K562 (cell line): Measurements from ENCODE around the gene NADK. TPM values are rescaled to one million over a fixed set of nuclear protein-coding genes. Genes with fewer than 3 reads are reported as not detected.

Experiments used
- BHLHE40 ChIP-seq: IDR thresholded peaks from 2 replicates; pipeline ENCODE4 v1.6.1; 2011; ENCODE audit warnings: low read length, improper control_type of control experiment
- MED1 ChIP-seq: sonication (generic); formaldehyde crosslinking; IDR thresholded peaks from 2 replicates; pipeline ENCODE4 v1.8.1; 2023; ENCODE audit warnings: missing genetic modification reagents, borderline replicate concordance
- SMC3 ChIP-seq: conservative IDR thresholded peaks from 2 replicates; pipeline ENCODE4 v1.6.1; 2011; ENCODE audit warnings: low read depth, low read length, improper control_type of control experiment; ENCODE audit not compliant: insufficient read depth
- ZBTB1 ChIP-seq: sonication (generic); formaldehyde crosslinking; IDR thresholded peaks from 2 replicates; pipeline ENCODE4 v1.8.1; 2023; ENCODE audit warnings: missing genetic modification reagents, low read depth, mild to moderate bottlenecking, borderline replicate concordance
- ZFX ChIP-seq: sonication (generic); formaldehyde crosslinking; IDR thresholded peaks from 2 replicates; pipeline ENCODE4 v1.8.0; 2022; ENCODE audit warnings: mild to moderate bottlenecking, missing genetic modification reagents, moderate library complexity
- polyA plus RNA-seq, 8 experiments: library from polyadenylated mRNA; depleted of rRNA in 4 of 8; stranded (reverse) in 5 of 8; unstranded in 3 of 8; fragments of >200 nt; fragmentation: Nextera tagmentation in 2 of 8; fragmentation: Illumina TruSeq in 1 of 8; extraction: Ambion mirVana in 2 of 8; extraction: Trizol in 1 of 8; gene quantifications; 2 replicates each; pipeline versions ENCODE4 v1.2.1 to v1.2.3, GENCODE V29; 2011 to 2014; ENCODE audit warnings: inconsistent platforms in 1 of 8, missing spikeins in 1 of 8
- total RNA-seq, 7 experiments: library from RNA; depleted of rRNA in 6 of 7; stranded (reverse); fragments of >200 nt in 6 of 7; fragmentation: Illumina TruSeq in 2 of 7; extraction: Trizol in 2 of 7; gene quantifications; 2 replicates each; pipeline versions ENCODE4 v1.2.1 to v1.2.3, GENCODE V29; 2011 to 2021; ENCODE audit warnings: low replicate concordance in 1 of 7
- TF ChIP-seq, protein P1 (sequence below): fragments of 150-350 bp; conservative IDR thresholded peaks from 2 replicates; pipeline ENCODE4 v1.6.1; 2014; ENCODE audit warnings: low read length
- TF ChIP-seq, protein P2 (sequence below): fragments of 450-650 bp; IDR thresholded peaks from 2 replicates; pipeline ENCODE4 v1.6.1; 2014; ENCODE audit warnings: low read depth, mild to moderate bottlenecking, moderate library complexity, borderline replicate concordance
- TF ChIP-seq, protein P3 (sequence below): sonication (generic); formaldehyde crosslinking; IDR thresholded peaks from 2 replicates; pipeline ENCODE4 v1.8.0; 2022; ENCODE audit warnings: mild to moderate bottlenecking, low read depth, missing genetic modification reagents
- TF ChIP-seq, protein P4 (sequence below): fragments of 450-650 bp; IDR thresholded peaks from 2 replicates; pipeline ENCODE4 v1.6.1; 2016; ENCODE audit warnings: mild to moderate bottlenecking, moderate library complexity

NADK gene
- total and polyA plus RNA-seq, 9 of the 15 experiments (the other 6 are each of a cell fraction or from before 2014, with no cell fraction given), result 1.5 to 135 (median 75.1) TPM

DNA sequence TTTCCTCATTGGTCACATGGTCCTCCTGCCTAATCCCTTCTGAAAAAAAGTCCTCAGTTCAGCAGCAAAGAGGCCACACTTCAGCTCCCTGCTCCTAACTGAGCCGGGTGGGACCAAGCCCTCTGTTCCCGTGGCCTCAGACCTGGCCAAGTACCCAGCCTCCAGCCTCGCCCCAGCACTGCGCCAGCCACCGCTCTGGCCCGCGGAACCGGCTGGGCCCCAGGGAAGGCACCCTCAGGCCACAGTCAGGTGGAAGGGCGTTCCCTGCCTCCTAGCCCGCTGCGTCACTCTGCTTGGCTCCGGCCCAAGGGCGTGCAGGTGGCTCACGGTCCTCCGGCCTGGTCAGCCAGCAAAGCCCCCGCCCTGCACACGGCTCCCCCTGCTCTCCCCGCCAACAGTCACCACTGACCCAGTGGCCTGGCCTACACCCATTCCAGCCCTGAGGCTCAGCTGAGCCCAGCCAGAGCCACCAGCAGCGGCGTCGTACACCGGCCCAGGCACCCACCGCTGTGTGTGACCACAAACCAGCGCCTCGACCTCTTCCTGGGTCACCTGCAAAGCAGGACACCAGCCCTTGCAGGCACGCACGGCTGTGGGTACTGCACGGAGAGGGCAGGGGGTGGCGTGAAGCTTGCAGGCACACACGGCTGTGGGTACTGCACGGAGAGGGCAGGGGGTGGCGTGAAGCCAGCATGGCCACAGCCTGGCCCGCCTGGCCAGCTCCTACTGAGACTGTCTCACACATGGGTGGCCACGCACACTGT lies 19.4 kb downstream of the NADK start (continued):
- TF ChIP-seq, protein P1, sequence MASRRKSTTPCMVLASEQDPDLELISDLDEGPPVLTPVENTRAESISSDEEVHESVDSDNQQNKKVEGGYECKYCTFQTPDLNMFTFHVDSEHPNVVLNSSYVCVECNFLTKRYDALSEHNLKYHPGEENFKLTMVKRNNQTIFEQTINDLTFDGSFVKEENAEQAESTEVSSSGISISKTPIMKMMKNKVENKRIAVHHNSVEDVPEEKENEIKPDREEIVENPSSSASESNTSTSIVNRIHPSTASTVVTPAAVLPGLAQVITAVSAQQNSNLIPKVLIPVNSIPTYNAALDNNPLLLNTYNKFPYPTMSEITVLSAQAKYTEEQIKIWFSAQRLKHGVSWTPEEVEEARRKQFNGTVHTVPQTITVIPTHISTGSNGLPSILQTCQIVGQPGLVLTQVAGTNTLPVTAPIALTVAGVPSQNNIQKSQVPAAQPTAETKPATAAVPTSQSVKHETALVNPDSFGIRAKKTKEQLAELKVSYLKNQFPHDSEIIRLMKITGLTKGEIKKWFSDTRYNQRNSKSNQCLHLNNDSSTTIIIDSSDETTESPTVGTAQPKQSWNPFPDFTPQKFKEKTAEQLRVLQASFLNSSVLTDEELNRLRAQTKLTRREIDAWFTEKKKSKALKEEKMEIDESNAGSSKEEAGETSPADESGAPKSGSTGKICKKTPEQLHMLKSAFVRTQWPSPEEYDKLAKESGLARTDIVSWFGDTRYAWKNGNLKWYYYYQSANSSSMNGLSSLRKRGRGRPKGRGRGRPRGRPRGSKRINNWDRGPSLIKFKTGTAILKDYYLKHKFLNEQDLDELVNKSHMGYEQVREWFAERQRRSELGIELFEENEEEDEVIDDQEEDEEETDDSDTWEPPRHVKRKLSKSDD, result no peak
- TF ChIP-seq, protein P2, sequence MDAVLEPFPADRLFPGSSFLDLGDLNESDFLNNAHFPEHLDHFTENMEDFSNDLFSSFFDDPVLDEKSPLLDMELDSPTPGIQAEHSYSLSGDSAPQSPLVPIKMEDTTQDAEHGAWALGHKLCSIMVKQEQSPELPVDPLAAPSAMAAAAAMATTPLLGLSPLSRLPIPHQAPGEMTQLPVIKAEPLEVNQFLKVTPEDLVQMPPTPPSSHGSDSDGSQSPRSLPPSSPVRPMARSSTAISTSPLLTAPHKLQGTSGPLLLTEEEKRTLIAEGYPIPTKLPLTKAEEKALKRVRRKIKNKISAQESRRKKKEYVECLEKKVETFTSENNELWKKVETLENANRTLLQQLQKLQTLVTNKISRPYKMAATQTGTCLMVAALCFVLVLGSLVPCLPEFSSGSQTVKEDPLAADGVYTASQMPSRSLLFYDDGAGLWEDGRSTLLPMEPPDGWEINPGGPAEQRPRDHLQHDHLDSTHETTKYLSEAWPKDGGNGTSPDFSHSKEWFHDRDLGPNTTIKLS, result no peak
- TF ChIP-seq BHLHE40 (peak; percentile 97), SMC3 (no peak), ZBTB1 (CRISPR knock-in tag) (peak; percentile 32; the same call in 1 of the 2 replicates), ZFX (CRISPR knock-in tag) (peak; percentile 96), MED1 (CRISPR knock-in tag) (no peak)
- TF ChIP-seq, protein P3, sequence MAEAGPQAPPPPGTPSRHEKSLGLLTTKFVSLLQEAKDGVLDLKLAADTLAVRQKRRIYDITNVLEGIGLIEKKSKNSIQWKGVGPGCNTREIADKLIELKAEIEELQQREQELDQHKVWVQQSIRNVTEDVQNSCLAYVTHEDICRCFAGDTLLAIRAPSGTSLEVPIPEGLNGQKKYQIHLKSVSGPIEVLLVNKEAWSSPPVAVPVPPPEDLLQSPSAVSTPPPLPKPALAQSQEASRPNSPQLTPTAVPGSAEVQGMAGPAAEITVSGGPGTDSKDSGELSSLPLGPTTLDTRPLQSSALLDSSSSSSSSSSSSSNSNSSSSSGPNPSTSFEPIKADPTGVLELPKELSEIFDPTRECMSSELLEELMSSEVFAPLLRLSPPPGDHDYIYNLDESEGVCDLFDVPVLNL (CRISPR knock-in tag), result no peak
- TF ChIP-seq, protein P4, sequence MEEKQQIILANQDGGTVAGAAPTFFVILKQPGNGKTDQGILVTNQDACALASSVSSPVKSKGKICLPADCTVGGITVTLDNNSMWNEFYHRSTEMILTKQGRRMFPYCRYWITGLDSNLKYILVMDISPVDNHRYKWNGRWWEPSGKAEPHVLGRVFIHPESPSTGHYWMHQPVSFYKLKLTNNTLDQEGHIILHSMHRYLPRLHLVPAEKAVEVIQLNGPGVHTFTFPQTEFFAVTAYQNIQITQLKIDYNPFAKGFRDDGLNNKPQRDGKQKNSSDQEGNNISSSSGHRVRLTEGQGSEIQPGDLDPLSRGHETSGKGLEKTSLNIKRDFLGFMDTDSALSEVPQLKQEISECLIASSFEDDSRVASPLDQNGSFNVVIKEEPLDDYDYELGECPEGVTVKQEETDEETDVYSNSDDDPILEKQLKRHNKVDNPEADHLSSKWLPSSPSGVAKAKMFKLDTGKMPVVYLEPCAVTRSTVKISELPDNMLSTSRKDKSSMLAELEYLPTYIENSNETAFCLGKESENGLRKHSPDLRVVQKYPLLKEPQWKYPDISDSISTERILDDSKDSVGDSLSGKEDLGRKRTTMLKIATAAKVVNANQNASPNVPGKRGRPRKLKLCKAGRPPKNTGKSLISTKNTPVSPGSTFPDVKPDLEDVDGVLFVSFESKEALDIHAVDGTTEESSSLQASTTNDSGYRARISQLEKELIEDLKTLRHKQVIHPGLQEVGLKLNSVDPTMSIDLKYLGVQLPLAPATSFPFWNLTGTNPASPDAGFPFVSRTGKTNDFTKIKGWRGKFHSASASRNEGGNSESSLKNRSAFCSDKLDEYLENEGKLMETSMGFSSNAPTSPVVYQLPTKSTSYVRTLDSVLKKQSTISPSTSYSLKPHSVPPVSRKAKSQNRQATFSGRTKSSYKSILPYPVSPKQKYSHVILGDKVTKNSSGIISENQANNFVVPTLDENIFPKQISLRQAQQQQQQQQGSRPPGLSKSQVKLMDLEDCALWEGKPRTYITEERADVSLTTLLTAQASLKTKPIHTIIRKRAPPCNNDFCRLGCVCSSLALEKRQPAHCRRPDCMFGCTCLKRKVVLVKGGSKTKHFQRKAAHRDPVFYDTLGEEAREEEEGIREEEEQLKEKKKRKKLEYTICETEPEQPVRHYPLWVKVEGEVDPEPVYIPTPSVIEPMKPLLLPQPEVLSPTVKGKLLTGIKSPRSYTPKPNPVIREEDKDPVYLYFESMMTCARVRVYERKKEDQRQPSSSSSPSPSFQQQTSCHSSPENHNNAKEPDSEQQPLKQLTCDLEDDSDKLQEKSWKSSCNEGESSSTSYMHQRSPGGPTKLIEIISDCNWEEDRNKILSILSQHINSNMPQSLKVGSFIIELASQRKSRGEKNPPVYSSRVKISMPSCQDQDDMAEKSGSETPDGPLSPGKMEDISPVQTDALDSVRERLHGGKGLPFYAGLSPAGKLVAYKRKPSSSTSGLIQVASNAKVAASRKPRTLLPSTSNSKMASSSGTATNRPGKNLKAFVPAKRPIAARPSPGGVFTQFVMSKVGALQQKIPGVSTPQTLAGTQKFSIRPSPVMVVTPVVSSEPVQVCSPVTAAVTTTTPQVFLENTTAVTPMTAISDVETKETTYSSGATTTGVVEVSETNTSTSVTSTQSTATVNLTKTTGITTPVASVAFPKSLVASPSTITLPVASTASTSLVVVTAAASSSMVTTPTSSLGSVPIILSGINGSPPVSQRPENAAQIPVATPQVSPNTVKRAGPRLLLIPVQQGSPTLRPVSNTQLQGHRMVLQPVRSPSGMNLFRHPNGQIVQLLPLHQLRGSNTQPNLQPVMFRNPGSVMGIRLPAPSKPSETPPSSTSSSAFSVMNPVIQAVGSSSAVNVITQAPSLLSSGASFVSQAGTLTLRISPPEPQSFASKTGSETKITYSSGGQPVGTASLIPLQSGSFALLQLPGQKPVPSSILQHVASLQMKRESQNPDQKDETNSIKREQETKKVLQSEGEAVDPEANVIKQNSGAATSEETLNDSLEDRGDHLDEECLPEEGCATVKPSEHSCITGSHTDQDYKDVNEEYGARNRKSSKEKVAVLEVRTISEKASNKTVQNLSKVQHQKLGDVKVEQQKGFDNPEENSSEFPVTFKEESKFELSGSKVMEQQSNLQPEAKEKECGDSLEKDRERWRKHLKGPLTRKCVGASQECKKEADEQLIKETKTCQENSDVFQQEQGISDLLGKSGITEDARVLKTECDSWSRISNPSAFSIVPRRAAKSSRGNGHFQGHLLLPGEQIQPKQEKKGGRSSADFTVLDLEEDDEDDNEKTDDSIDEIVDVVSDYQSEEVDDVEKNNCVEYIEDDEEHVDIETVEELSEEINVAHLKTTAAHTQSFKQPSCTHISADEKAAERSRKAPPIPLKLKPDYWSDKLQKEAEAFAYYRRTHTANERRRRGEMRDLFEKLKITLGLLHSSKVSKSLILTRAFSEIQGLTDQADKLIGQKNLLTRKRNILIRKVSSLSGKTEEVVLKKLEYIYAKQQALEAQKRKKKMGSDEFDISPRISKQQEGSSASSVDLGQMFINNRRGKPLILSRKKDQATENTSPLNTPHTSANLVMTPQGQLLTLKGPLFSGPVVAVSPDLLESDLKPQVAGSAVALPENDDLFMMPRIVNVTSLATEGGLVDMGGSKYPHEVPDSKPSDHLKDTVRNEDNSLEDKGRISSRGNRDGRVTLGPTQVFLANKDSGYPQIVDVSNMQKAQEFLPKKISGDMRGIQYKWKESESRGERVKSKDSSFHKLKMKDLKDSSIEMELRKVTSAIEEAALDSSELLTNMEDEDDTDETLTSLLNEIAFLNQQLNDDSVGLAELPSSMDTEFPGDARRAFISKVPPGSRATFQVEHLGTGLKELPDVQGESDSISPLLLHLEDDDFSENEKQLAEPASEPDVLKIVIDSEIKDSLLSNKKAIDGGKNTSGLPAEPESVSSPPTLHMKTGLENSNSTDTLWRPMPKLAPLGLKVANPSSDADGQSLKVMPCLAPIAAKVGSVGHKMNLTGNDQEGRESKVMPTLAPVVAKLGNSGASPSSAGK, result peak; percentile 78
